ENCODE results near the gene PRXL2B. TPM values are rescaled to one million over a fixed set of nuclear protein-coding genes. Genes with fewer than 3 reads are reported as not detected.

Gene PRXL2B
- total and polyA plus RNA-seq, 7 donors, result 0.97 to 3.9 (median 2.6) TPM

- H3K4me3 ChIP-seq, result no peak overlapping the region
- H3K4me1 ChIP-seq, result no peaks in the 10 kb centered on the region
- H3K36me3 ChIP-seq (ENCODE audit: insufficient read depth in 1 of 2, low read depth in 1 of 2), result no peaks in the 10 kb centered on the region
- H3K27ac ChIP-seq, result no peak overlapping the region
- WGBS, 3 donors, result 79 to 82% (median 80%) methylated on average over 17 to 19 of the region's 19 CpGs
- DNase-seq (peak in 1 of 2 donors; percentile 36), ATAC-seq (no peak)
- H3K27me3 ChIP-seq (ENCODE audit: insufficient read depth in 3 of 3, low read length in 2 of 3), result peaks cover 0 to 27% (median 5%) of the 10 kb centered on the region in 3 donors
- TF ChIP-seq, protein P1, sequence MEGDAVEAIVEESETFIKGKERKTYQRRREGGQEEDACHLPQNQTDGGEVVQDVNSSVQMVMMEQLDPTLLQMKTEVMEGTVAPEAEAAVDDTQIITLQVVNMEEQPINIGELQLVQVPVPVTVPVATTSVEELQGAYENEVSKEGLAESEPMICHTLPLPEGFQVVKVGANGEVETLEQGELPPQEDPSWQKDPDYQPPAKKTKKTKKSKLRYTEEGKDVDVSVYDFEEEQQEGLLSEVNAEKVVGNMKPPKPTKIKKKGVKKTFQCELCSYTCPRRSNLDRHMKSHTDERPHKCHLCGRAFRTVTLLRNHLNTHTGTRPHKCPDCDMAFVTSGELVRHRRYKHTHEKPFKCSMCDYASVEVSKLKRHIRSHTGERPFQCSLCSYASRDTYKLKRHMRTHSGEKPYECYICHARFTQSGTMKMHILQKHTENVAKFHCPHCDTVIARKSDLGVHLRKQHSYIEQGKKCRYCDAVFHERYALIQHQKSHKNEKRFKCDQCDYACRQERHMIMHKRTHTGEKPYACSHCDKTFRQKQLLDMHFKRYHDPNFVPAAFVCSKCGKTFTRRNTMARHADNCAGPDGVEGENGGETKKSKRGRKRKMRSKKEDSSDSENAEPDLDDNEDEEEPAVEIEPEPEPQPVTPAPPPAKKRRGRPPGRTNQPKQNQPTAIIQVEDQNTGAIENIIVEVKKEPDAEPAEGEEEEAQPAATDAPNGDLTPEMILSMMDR (IDR thresholded peaks at IDR 0.05), result no peak
- no peaks in the 10 kb centered on the region for H3K9me3 ChIP-seq
- intact Hi-C loops (cut with DNase I), result no loop called here
Observed at GRCh38 chr1:2604156-2604843, 17.7 kb downstream of the PRXL2B start.

DNA sequence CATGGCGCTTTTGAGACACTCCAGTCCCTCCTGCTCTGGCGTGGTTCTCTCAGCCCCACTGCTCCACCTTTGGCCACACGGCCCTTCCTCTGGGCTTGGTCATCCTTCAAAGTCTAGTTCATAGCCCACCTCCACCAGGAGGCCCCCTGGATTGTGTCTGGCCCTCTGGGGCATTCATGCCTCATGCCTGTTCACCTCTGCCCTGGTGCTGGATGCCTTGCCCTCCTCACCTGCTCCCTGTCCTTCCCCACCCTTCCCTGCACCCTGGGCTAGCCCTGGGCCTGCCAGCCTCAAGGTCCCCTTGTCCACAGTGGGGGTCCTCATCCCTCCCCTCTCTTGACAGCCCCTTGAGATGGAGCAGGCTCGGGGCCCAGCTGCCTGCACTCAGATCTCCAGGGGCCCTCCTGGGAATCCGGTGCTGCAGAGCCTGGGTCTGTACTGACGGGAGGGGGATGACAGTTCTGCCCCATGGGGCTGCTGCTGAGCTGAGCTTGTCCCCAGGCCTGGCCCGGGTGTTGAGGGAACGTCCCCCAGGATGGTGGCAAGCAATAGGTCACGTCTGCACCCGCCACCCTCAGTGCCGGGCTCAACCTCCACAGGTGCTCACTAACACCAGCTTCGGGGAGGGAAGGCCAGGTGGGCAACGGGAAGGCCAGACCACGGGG is 18.4 kb downstream of the PRXL2B start:
- TF ChIP-seq, protein P1 (IDR thresholded peaks at IDR 0.05), result no peak
- Histone ChIP-seq H3K27me3 (ENCODE audit: insufficient read depth in 3 of 3, low read length in 2 of 3) (peaks cover 0 to 32% (median 8%) of the 10 kb centered on the region in 3 donors), H3K36me3 (ENCODE audit: insufficient read depth in 1 of 2, low read depth in 1 of 2) (no peaks in the 10 kb centered on the region), H3K9me3 (no peaks in the 10 kb centered on the region), H3K27ac (no peak overlapping the region), H3K4me3 (no peak overlapping the region), H3K4me1 (no peaks in the 10 kb centered on the region)
- WGBS, 3 donors, result 63 to 79% (median 72%) methylated on average over 14 of the region's 14 CpGs
- DNase-seq (peak in 1 of 2 donors; percentile 33), ATAC-seq (no peak)
- intact Hi-C loops (cut with DNase I), result no loop called here

- H3K27ac ChIP-seq, result no peak overlapping the region
- H3K27me3 ChIP-seq (ENCODE audit: insufficient read depth in 3 of 3, low read length in 2 of 3), result peaks cover 0 to 32% (median 8%) of the 10 kb centered on the region in 3 donors
- DNase-seq (peak in 1 of 2 donors; percentile 41), ATAC-seq (no peak)
- H3K4me1 ChIP-seq, result no peaks in the 10 kb centered on the region
- WGBS, 3 donors, result 65 to 70% (median 69%) methylated on average over 36 to 48 of the region's 48 CpGs
- H3K4me3 ChIP-seq, result no peak overlapping the region
- intact Hi-C loops (cut with DNase I), result no loop called here
- TF ChIP-seq, protein P1 (IDR thresholded peaks at IDR 0.05), result no peak
- H3K36me3 ChIP-seq (ENCODE audit: insufficient read depth in 1 of 2, low read depth in 1 of 2), result no peaks in the 10 kb centered on the region
- no peaks in the 10 kb centered on the region for H3K9me3 ChIP-seq
Observed at GRCh38 chr1:2605509-2606395, 19.2 kb downstream of the PRXL2B start.

DNA sequence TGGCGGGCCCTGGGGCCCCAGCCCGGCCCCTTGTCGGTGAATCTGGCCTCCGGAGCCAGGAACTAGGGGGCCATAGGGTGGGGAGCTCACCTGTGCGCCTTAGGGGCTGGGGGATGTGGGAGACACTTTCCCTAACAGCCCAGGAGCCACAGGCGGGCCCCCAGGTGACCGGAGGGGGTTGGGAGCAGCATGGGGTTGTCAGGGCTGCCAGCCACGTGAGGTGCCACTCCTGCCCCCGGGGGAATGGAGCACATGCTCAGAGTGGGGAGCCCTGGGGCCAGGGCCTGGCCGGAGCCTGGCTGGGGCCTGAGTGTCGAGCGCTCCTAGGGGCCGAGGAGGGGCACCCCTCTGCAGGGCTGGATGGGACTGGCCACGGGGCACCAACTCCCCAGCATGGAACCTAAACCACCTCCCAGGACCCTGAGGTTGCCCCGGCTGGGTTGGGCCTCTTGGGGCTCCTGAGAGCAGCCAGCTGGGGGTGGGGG is 19.9 kb downstream of the PRXL2B start:
- Histone ChIP-seq H3K36me3 (ENCODE audit: insufficient read depth in 1 of 2, low read depth in 1 of 2) (no peaks in the 10 kb centered on the region), H3K4me1 (no peaks in the 10 kb centered on the region), H3K9me3 (no peaks in the 10 kb centered on the region), H3K27ac (no peak overlapping the region), H3K27me3 (ENCODE audit: insufficient read depth in 3 of 3, low read length in 2 of 3) (peaks cover 0 to 36% (median 8%) of the 10 kb centered on the region in 3 donors), H3K4me3 (no peak overlapping the region)
- 77 to 82% (median 80%) methylated on average over 12 to 15 of the region's 15 CpGs for WGBS, 3 donors
- intact Hi-C loops (cut with DNase I), result no loop called here
- ATAC-seq, result no peak
- TF ChIP-seq, protein P1 (IDR thresholded peaks at IDR 0.05), result no peak
- DNase-seq, result peak in 1 of 2 donors; percentile 42

Data from psoas muscle (tissue), 8 donors.